Skin epidermis (tissue), 12 donors: ENCODE data around the gene NOX4.
A peak's percentile ranks its signal among the peaks of the same experiment; 100 is the strongest.
"Not testable (repeated sequence)": the region's sequence is repeated elsewhere in the genome, so short reads cannot be mapped to it uniquely, and the experiment has no call there.

ENCODE experiments used
- H3K27ac ChIP-seq, 21 experiments: fragments of 200-600 bp; sonication (generic) in 11 of 21; one replicate each; pipeline ENCODE4 v1.5.0; 2020; ENCODE audit warnings: mild to moderate bottlenecking in 3 of 21, inconsistent platforms in 2 of 21, moderate library complexity in 2 of 21
- H3K4me3 ChIP-seq, 7 experiments: fragments of 200-600 bp; sonication (generic) in 2 of 7; one replicate each; pipeline ENCODE4 v1.5.0; 2020; ENCODE audit warnings: inconsistent platforms in 2 of 7, mild to moderate bottlenecking in 2 of 7, moderate library complexity in 1 of 7

NOX4 gene

GRCh38 chr11:89477175-89477574 is 14.0 kb downstream of the NOX4 start:
- no peak overlapping the region for H3K27ac ChIP-seq
- H3K4me3 ChIP-seq, result no peak overlapping the region

- Histone ChIP-seq H3K27ac (no peak overlapping the region), H3K4me3 (no peak overlapping the region)
Measured at GRCh38 chr11:89463266-89463780, 27.9 kb downstream of the NOX4 start.

GRCh38 chr11:89458716-89459115 is 32.5 kb downstream of the NOX4 start:
- H3K4me3 ChIP-seq, result no peak overlapping the region
- H3K27ac ChIP-seq, result peak overlapping the region in 4 of 21 experiments; percentile 10 to 77 (median 44)

GRCh38 chr11:89457190-89457589 is 34.0 kb downstream of the NOX4 start:
- H3K27ac ChIP-seq, result peak overlapping the region in 5 of 21 experiments; percentile 11 to 77 (median 36)
- H3K4me3 ChIP-seq, result no peak overlapping the region

- peak overlapping the region in 2 of 21 experiments; percentile 60 to 77 for H3K27ac ChIP-seq
- no peak overlapping the region for H3K4me3 ChIP-seq
Measured at GRCh38 chr11:89456681-89457080, 34.5 kb downstream of the NOX4 start.

GRCh38 chr11:89452780-89453179 is 38.4 kb downstream of the NOX4 start:
- Histone ChIP-seq H3K4me3 (no peak overlapping the region), H3K27ac (no peak overlapping the region)

GRCh38 chr11:89447845-89448244 is 43.3 kb downstream of the NOX4 start:
- Histone ChIP-seq H3K27ac (no peak overlapping the region), H3K4me3 (no peak overlapping the region)

GRCh38 chr11:89443361-89444322 is 47.5 kb downstream of the NOX4 start:
- no peak overlapping the region for H3K4me3 ChIP-seq
- no peak overlapping the region for H3K27ac ChIP-seq

GRCh38 chr11:89442801-89443200 is 48.4 kb downstream of the NOX4 start:
- Histone ChIP-seq H3K27ac (no peak overlapping the region), H3K4me3 (no peak overlapping the region)

- Histone ChIP-seq H3K27ac (no peak overlapping the region), H3K4me3 (no peak overlapping the region)
Measured at GRCh38 chr11:89441606-89442005, 49.6 kb downstream of the NOX4 start.

GRCh38 chr11:89437317-89437716 is 53.9 kb downstream of the NOX4 start:
- H3K4me3 ChIP-seq, result no peak overlapping the region

GRCh38 chr11:89436071-89436470 is 55.1 kb downstream of the NOX4 start:
- Histone ChIP-seq H3K27ac (no peak overlapping the region), H3K4me3 (no peak overlapping the region)

More at GRCh38 chr11:89437317-89437716, 53.9 kb downstream of the NOX4 start:
- H3K27ac ChIP-seq, result no peak overlapping the region

GRCh38 chr11:89433278-89433677 is 57.9 kb downstream of the NOX4 start:
- no peak overlapping the region for H3K4me3 ChIP-seq

GRCh38 chr11:89432182-89432581 is 59.0 kb downstream of the NOX4 start:
- H3K27ac ChIP-seq, H3K4me3 ChIP-seq: not testable (repeated sequence)

More at GRCh38 chr11:89433278-89433677, 57.9 kb downstream of the NOX4 start:
- no peak overlapping the region for H3K27ac ChIP-seq

GRCh38 chr11:89426501-89426900 is 64.7 kb downstream of the NOX4 start:
- not testable (repeated sequence) for H3K4me3 ChIP-seq, H3K27ac ChIP-seq

- no peak overlapping the region for H3K4me3 ChIP-seq
Measured at GRCh38 chr11:89421718-89422117, 69.5 kb downstream of the NOX4 start.

GRCh38 chr11:89420981-89421380 is 70.2 kb downstream of the NOX4 start:
- Histone ChIP-seq H3K4me3 (no peak overlapping the region), H3K27ac (no peak overlapping the region)

More at GRCh38 chr11:89421718-89422117, 69.5 kb downstream of the NOX4 start:
- H3K27ac ChIP-seq, result no peak overlapping the region

GRCh38 chr11:89416961-89417360 is 74.2 kb downstream of the NOX4 start:
- no peak overlapping the region for H3K4me3 ChIP-seq
- no peak overlapping the region for H3K27ac ChIP-seq

GRCh38 chr11:89411112-89411511 is 80.1 kb downstream of the NOX4 start:
- not testable (repeated sequence) for H3K4me3 ChIP-seq, H3K27ac ChIP-seq

- H3K27ac ChIP-seq, H3K4me3 ChIP-seq: not testable (repeated sequence)
Measured at GRCh38 chr11:89410666-89411065, 80.5 kb downstream of the NOX4 start.

- H3K27ac ChIP-seq, H3K4me3 ChIP-seq: not testable (repeated sequence)
Measured at GRCh38 chr11:89408441-89408840, 82.7 kb downstream of the NOX4 start.
